ENCODE data around the gene GPC5. TPM values are rescaled to one million over a fixed set of nuclear protein-coding genes. Genes with fewer than 3 reads are reported as not detected.

Gene GPC5
- total RNA-seq, 1 experiment from 2014 or later, result 0.15 TPM

DNA sequence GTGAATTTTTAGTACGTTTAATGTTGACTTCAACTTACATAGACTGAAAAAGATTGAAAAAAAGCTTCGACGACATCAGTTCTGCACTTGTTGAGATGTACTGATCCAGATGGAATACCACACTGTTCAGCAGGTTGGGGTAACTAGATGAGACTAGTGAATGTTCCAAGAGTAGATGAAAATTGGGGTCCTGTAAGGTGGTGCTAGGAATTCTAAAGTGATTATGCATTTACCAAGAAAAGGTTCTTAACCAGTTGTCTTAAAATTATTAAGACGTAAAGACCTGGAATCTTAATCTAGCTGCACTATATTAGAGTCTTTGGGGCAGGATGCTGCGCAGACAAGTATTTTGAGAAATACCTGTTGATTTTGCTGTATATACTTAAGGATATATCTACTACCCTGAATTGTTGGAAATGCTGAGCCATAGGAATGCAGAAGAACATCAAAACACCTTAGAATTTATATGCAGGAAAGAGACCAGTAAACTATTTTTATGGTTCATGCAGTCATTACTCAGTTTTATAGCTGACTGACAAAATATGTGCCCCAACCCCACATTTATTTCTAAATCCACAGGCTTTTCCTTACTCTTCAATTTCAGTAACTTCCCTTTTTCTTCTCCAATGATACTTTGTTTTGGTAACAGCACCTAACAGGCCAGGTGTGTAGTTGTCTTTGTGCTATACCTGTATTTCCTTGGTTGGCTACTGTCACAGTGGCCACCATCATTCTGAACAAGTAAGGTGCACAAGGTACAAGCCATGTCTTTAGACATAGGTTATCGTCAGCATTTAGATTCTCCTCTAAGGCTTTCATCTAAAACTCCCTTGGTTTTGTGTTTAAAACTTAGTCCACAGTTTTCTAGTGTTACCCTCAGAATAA, 42.4 kb upstream of the GPC5 start:
- no peak overlapping the region for H3K56ac ChIP-seq (ENCODE audit: insufficient read length, low read depth, low read length)
- no peaks in the 10 kb centered on the region for H3K23me2 ChIP-seq (ENCODE audit: insufficient read length, low read depth, low read length, poor library complexity, severe bottlenecking)
- H3K4me3 Mint-ChIP-seq, result no peak overlapping the region
- H2BK20ac ChIP-seq (ENCODE audit: low read depth, low read length, poor library complexity, severe bottlenecking), result no peak overlapping the region
- peaks cover 40 to 63% (median 53%) of the 10 kb centered on the region in 3 experiments; a peak in 6 of 7 replicates for H3K36me3 Mint-ChIP-seq (ENCODE audit: insufficient read depth in 1 of 3, low read depth in 3 of 3)
- no peak overlapping the region for H2AFZ ChIP-seq (ENCODE audit: low read length)
- no peak overlapping the region for H3K27ac ChIP-seq (ENCODE audit: insufficient read length, low read depth, low read length)
- H3K27me3 ChIP-seq (ENCODE audit: insufficient read depth, low read length), result no peaks in the 10 kb centered on the region
- TF ChIP-seq, protein P1, sequence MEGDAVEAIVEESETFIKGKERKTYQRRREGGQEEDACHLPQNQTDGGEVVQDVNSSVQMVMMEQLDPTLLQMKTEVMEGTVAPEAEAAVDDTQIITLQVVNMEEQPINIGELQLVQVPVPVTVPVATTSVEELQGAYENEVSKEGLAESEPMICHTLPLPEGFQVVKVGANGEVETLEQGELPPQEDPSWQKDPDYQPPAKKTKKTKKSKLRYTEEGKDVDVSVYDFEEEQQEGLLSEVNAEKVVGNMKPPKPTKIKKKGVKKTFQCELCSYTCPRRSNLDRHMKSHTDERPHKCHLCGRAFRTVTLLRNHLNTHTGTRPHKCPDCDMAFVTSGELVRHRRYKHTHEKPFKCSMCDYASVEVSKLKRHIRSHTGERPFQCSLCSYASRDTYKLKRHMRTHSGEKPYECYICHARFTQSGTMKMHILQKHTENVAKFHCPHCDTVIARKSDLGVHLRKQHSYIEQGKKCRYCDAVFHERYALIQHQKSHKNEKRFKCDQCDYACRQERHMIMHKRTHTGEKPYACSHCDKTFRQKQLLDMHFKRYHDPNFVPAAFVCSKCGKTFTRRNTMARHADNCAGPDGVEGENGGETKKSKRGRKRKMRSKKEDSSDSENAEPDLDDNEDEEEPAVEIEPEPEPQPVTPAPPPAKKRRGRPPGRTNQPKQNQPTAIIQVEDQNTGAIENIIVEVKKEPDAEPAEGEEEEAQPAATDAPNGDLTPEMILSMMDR (conservative IDR thresholded peaks at IDR 0.05), result no peak
- no peak overlapping the region for H3K14ac ChIP-seq (ENCODE audit: insufficient read depth, low read length)
- DNase-seq, result no peak
- H4K91ac ChIP-seq (ENCODE audit: insufficient read length, low read depth, low read length), result no peak overlapping the region
- peaks cover 1% of the 10 kb centered on the region; the same call in 1 of the 2 replicates for H3K27me3 Mint-ChIP-seq (ENCODE audit: low read depth)
- peaks cover 1% of the 10 kb centered on the region for H3K79me1 ChIP-seq (ENCODE audit: insufficient read depth, low read depth, low read length, poor library complexity, severe bottlenecking)
- no peak overlapping the region for H2BK120ac ChIP-seq (ENCODE audit: low read depth, low read length, poor library complexity, severe bottlenecking)
- H3K9ac ChIP-seq (ENCODE audit: extremely low read depth, insufficient read length, low read length), result no peak overlapping the region
- H4K8ac ChIP-seq (replicated peaks; ENCODE audit: insufficient read length, low read depth, low read length), result no peak overlapping the region
- H4K20me1 ChIP-seq (ENCODE audit: control insufficient read depth, insufficient read depth, insufficient read length), result no peaks in the 10 kb centered on the region
- no peak overlapping the region for H3T11ph ChIP-seq (ENCODE audit: low read length)
- no peak overlapping the region for H3K4me2 ChIP-seq (ENCODE audit: insufficient read depth, insufficient read length, low read length)
- no peaks in the 10 kb centered on the region for H3K9me3 ChIP-seq (ENCODE audit: control insufficient read depth, low read depth, low read length)
- H2BK15ac ChIP-seq (ENCODE audit: low read depth, low read length), result no peak overlapping the region
- no peak overlapping the region for H3K23ac ChIP-seq (ENCODE audit: insufficient read length, low read depth, low read length)
- no peak overlapping the region for H4K5ac ChIP-seq (ENCODE audit: insufficient read length, low read depth, low read length)
- no peaks in the 10 kb centered on the region; the same call in 1 of the 2 replicates for H3K4me1 ChIP-seq (ENCODE audit: insufficient read depth, low read length)
- no peak overlapping the region for H2BK5ac ChIP-seq (ENCODE audit: insufficient read length, low read length)
- no peak overlapping the region for H3K18ac ChIP-seq (ENCODE audit: insufficient read length, low read depth, low read length)
- no peak overlapping the region for H2BK12ac ChIP-seq (ENCODE audit: insufficient read length, low read depth, low read length)
- WGBS (ENCODE audit: extremely low coverage, insufficient read length, low lambda C conversion rate), result no CpG with 5 or more reads among the region's 6 CpGs
- peaks cover 3% of the 10 kb centered on the region for H3K79me2 ChIP-seq (ENCODE audit: insufficient read depth, low read length)
- H3K4me1 Mint-ChIP-seq, result peaks cover 12 to 17% of the 10 kb centered on the region in 2 experiments
- H3K4ac ChIP-seq (ENCODE audit: low read depth, low read length), result no peak overlapping the region
- H3K9me3 Mint-ChIP-seq, result no peaks in the 10 kb centered on the region
- H2AK5ac ChIP-seq (ENCODE audit: insufficient read length, low read length), result no peak overlapping the region
- H3K27ac Mint-ChIP-seq, result peak overlapping the region in 1 of 3 experiments; percentile 89; a peak in 3 of 7 replicates

Measured in H9 (cell line).